ENCODE results near the gene NPAS3.

NPAS3 gene

GRCh38 chr14:32940711-32941667 is 2.3 kb downstream of the NPAS3 start:
- no peak for DNase-seq (ENCODE audit: low read depth, low spot score)

GRCh38 chr14:32941668-32942065 is 3.0 kb downstream of the NPAS3 start:
- DNase-seq (ENCODE audit: low read depth, low spot score): no peak

GRCh38 chr14:32947081-32947480 is 8.4 kb downstream of the NPAS3 start:
- no peak for DNase-seq (ENCODE audit: low read depth, low spot score)

DNA sequence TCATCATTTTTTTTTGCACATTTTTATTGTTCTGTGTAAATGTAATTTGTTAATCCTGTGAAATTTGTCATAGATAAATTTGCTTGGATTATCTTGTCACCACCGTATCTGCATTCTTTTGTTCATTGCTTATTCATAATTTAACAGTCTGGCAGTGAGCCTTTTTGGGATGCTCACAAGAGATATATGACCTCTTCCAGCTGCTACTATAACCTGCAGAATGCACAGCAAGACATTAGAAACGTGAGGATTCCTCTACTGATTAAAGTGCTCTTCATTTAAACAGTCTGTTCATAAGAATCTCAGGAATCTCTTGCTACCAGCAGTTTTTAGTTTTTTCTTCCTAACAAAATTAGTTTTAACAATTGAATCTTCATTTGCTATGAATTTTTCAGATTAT is 9.1 kb downstream of the NPAS3 start:
- DNase-seq (ENCODE audit: low read depth, low spot score): no peak

DNA sequence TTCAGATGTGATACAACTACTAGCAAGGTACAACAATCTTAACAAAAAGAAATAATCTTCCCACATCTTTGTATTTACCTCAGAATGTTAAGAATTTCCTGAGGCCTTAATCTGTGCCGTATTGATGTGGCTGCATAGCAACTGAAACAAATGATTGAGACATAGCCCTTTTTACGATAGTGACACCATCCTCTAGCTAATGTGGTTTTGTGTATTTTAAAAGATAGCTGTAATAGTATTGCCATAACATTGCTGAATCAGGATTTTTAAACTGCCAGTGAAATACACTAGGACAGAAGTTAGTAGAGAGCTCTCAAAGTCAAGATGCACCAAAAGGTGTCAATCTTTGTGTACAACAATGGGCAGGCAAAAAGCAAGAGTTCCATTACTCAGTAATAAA is 11.9 kb downstream of the NPAS3 start:
- DNase-seq (ENCODE audit: low read depth, low spot score): no peak

DNA sequence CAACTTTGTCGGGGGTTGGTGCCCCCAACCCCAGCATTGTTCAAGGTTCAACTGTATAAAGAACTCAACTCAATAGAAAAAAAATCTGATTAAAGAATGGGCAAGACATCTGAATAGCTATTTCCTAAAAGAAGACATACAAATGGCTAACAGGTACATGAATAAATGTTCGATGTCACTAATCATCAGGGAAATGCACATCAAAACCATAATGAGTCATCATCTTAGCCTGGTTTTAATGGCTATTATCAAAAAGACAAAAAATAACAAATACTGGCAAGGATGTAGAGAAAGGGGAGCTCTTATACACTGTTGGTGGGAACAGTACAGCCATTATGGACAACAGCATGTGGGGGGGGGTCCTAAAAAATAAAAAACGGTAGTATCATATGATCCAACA is 28.7 kb downstream of the NPAS3 start:
- no peak for DNase-seq (ENCODE audit: low read depth, low spot score)

GRCh38 chr14:32968972-32969544 is 30.4 kb downstream of the NPAS3 start:
- DNase-seq (ENCODE audit: low read depth, low spot score): no peak

DNA sequence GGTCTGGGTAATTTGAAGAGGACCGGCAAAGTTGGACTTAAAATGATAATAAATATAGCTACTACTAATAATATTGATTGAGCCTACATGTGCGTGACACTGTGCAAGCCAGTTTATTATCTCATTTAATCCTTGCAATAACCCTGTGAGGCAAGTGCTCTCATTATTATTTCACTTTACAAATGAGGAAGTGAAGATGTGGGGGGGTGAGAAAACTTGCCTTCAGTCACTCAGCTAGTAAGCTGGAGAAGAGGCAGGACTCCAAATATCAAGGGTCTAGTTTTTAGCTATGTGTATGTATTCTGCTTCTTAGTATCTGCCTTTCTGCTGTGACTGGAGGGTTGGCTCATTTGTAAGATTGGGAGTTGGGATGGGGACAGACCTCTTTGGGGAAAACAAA is 39.2 kb downstream of the NPAS3 start:
- no peak for DNase-seq (ENCODE audit: low read depth, low spot score)

GRCh38 chr14:32978691-32979255 is 40.1 kb downstream of the NPAS3 start:
- DNase-seq (ENCODE audit: low read depth, low spot score): no peak

GRCh38 chr14:32980178-32980901 is 41.7 kb downstream of the NPAS3 start:
- no peak for DNase-seq (ENCODE audit: low read depth, low spot score)

GRCh38 chr14:32980902-32981501 is 42.3 kb downstream of the NPAS3 start:
- DNase-seq (ENCODE audit: low read depth, low spot score): no peak

- no peak for DNase-seq (ENCODE audit: low read depth, low spot score)
Observed at GRCh38 chr14:32984241-32984930, 45.7 kb downstream of the NPAS3 start.

DNA sequence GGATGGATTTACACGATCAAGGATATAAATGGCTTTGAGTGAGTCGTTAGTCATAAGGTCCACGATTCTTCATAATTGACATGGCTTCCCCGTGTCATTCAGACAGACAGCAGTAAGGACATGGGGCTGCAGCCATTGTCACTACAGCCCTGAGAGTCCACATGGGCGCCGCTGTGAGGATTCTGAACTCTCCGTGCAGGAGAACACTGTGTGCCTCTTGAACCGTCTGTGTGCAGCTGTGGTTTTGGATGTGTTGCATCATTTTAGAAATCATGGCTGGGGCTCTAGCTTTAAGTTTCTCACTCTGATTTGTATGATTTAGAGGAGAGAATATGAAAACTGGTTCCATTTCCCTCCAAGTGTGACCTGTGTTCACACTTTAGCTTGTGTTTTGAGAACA is 47.2 kb downstream of the NPAS3 start:
- DNase-seq (ENCODE audit: low read depth, low spot score): no peak

GRCh38 chr14:32986791-32987540 is 48.3 kb downstream of the NPAS3 start:
- no peak for DNase-seq (ENCODE audit: low read depth, low spot score)

DNA sequence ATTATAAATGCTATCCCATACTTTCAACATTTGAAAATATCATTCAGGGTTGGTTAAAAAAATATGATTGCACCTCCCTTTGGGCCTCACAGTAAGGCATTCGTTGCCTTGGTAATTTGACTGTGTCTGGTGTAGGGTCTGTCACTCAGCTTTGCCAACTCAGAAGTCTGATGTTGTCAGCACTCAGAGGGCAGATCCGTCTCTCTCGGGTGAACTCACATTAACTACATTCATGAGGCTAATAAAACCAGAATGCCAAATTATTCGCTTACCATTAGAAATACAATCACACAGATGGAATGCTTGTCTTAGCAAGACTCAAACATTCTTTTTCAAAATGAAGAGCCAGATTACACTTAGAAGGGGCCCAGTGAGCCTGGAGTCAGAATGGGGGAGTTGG is 53.0 kb downstream of the NPAS3 start:
- DNase-seq (ENCODE audit: low read depth, low spot score): no peak

- no peak for DNase-seq (ENCODE audit: low read depth, low spot score)
Observed at GRCh38 chr14:32993921-32994320, 55.2 kb downstream of the NPAS3 start.

- DNase-seq (ENCODE audit: low read depth, low spot score): no peak
Observed at GRCh38 chr14:32996343-32996742, 57.7 kb downstream of the NPAS3 start.

GRCh38 chr14:32998433-32998832 is 59.8 kb downstream of the NPAS3 start:
- DNase-seq (ENCODE audit: low read depth, low spot score): no peak

GRCh38 chr14:33009673-33010072 is 71.0 kb downstream of the NPAS3 start:
- DNase-seq (ENCODE audit: low read depth, low spot score): no peak

DNA sequence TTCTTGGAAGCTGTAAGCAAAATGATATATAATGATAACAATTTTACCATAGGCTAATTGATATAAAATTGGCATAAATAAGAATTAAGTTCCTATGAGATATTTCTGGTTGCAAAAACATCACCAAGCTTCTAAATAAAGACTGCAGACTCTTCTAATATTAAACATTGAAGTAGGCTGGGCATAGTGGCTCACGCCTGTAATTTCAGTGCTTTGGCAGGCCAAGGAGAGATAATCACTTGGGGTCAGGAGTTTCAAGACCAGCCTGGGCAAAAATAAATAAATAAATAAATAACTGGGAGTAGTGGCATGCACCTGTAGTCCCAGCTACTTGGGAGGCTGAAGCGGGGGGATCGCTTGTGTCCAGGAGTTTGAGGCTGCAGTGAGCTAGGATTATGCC is 71.8 kb downstream of the NPAS3 start:
- no peak for DNase-seq (ENCODE audit: low read depth, low spot score)

Measured in brain pericyte (primary cell).